ENCODE data around the gene DLEC1. TPM values are rescaled to one million over a fixed set of nuclear protein-coding genes. Genes with fewer than 3 reads are reported as not detected.

The DLEC1 gene
- total RNA-seq, 4 donors from 2014 or later, result 1.5 to 2.8 (median 1.9) TPM; not detected in 1

- intact Hi-C loops (cut with DNase I; ENCODE audit: low total_unique reads), result no loop called here
- no peak for TF ChIP-seq CTCF (IDR thresholded peaks at IDR 0.05)
- TF ChIP-seq POLR2A (IDR thresholded peaks at IDR 0.05), result no peak
- Histone ChIP-seq H3K36me3 (no peaks in the 10 kb centered on the region), H3K27ac (no peak overlapping the region), H3K4me3 (no peak overlapping the region), H3K27me3 (no peaks in the 10 kb centered on the region), H3K4me1 (no peaks in the 10 kb centered on the region), H3K9me3 (no peaks in the 10 kb centered on the region)
- no peak for DNase-seq
Observed at GRCh38 chr3:38114052-38114874, 75.3 kb downstream of the DLEC1 start.

- H3K36me3 ChIP-seq, result no peaks in the 10 kb centered on the region
Observed at GRCh38 chr3:38114875-38115644, 76.1 kb downstream of the DLEC1 start.

GRCh38 chr3:38115645-38116427 is 76.8 kb downstream of the DLEC1 start:
- no peak for DNase-seq
- H3K36me3 ChIP-seq, result no peaks in the 10 kb centered on the region
- no peak overlapping the region for H3K27ac ChIP-seq
- intact Hi-C loops (cut with DNase I; ENCODE audit: low total_unique reads), result no loop called here
- H3K27me3 ChIP-seq, result no peaks in the 10 kb centered on the region
- TF ChIP-seq CTCF (IDR thresholded peaks at IDR 0.05), result no peak
- no peak for TF ChIP-seq POLR2A (IDR thresholded peaks at IDR 0.05)
- H3K9me3 ChIP-seq, result no peaks in the 10 kb centered on the region
- H3K4me3 ChIP-seq, result no peak overlapping the region
- H3K4me1 ChIP-seq, result no peaks in the 10 kb centered on the region

More at GRCh38 chr3:38114875-38115644, 76.1 kb downstream of the DLEC1 start:
- no peak overlapping the region for H3K4me3 ChIP-seq
- H3K27ac ChIP-seq, result no peak overlapping the region
- no peak for DNase-seq
- H3K4me1 ChIP-seq, result no peaks in the 10 kb centered on the region
- no peak for TF ChIP-seq POLR2A (IDR thresholded peaks at IDR 0.05)
- TF ChIP-seq CTCF (IDR thresholded peaks at IDR 0.05), result no peak
- no peaks in the 10 kb centered on the region for H3K27me3 ChIP-seq
- H3K9me3 ChIP-seq, result no peaks in the 10 kb centered on the region
- intact Hi-C loops (cut with DNase I; ENCODE audit: low total_unique reads), result no loop called here

- no peak overlapping the region for H3K4me3 ChIP-seq
- H3K27me3 ChIP-seq, result no peaks in the 10 kb centered on the region
- intact Hi-C loops (cut with DNase I; ENCODE audit: low total_unique reads), result no loop called here
- DNase-seq, result peak in 1 of 2 donors; percentile 9
- H3K9me3 ChIP-seq, result no peaks in the 10 kb centered on the region
- no peaks in the 10 kb centered on the region for H3K4me1 ChIP-seq
- H3K36me3 ChIP-seq, result no peaks in the 10 kb centered on the region
- H3K27ac ChIP-seq, result no peak overlapping the region
- no peak for TF ChIP-seq CTCF (IDR thresholded peaks at IDR 0.05)
- no peak for TF ChIP-seq POLR2A (IDR thresholded peaks at IDR 0.05)
Observed at GRCh38 chr3:38116471-38117162, 77.6 kb downstream of the DLEC1 start.
